ENCODE results near the gene ZNF883.
A peak's percentile ranks its signal among the peaks of the same experiment; 100 is the strongest.

ZNF883 gene

GRCh38 chr9:112917987-112918362 lies 94.0 kb downstream of the ZNF883 start:
- no peak for DNase-seq

- DNase-seq, result no peak
Observed at GRCh38 chr9:112917047-112917986, 94.7 kb downstream of the ZNF883 start.

GRCh38 chr9:112914524-112914923 lies 97.5 kb downstream of the ZNF883 start:
- DNase-seq, result peak in 1 of 14 donors; percentile 49

- peak in 1 of 14 donors; percentile 75 for DNase-seq
Observed at GRCh38 chr9:112913326-112913725, 98.7 kb downstream of the ZNF883 start.

- no peak for DNase-seq
Observed at GRCh38 chr9:112912636-112913035, 99.4 kb downstream of the ZNF883 start.

GRCh38 chr9:112911736-112912135 lies 100.3 kb downstream of the ZNF883 start:
- DNase-seq, result no peak

All from C1 segment of cervical spinal cord (tissue), 14 donors.